IMR-90 (cell line): ENCODE results near the gene HHATL. TPM values are rescaled to one million over a fixed set of nuclear protein-coding genes. Genes with fewer than 3 reads are reported as not detected.
A peak's percentile ranks its signal among the peaks of the same experiment; 100 is the strongest.

Experiments used
- ATAC-seq: fragments of 200-7000 bp; cut with Tn5 transposase; 2 replicates; pipeline ENCODE4 v1.9.1; 2020; ENCODE audit warnings: low read depth, mild to moderate bottlenecking, moderate library complexity
- BruUV-seq: library from RNA; stranded (reverse); fragments of 400-500 nt; replicated peaks from 2 replicates; lab custom pipeline; 2021; lab: Mats Ljungman, UMichigan
- CTCF ChIA-PET: fragments of 300-600 bp; formaldehyde crosslinking; extraction: SDS; loops from one replicate; lab custom pipeline; 2021; ENCODE audit warnings: antibody characterized with exemption; lab: Yijun Ruan, JAX
- POLR2A ChIA-PET: fragments of 300-600 bp; sonication (Branson Sonifier 250); formaldehyde crosslinking; loops from one replicate; lab custom pipeline; 2022; ENCODE audit warnings: antibody characterized with exemption; ENCODE audit not compliant: unreplicated experiment; lab: Charles Lee
- DNase-seq: peaks from one replicate; pipeline ENCODE4 v3.0.0; 2013
- H2AFZ ChIP-seq: replicated peaks from 2 replicates; pipeline ENCODE3; 2013; ENCODE audit warnings: low read length, mild to moderate bottlenecking; ENCODE audit not compliant: poor library complexity
- H2AK5ac ChIP-seq: 2 replicates; pipeline ENCODE4 v1.6.1; 2013; ENCODE audit warnings: low read depth, low read length, inconsistent platforms
- H2AK9ac ChIP-seq: replicated peaks from 2 replicates; pipeline ENCODE3; 2013; ENCODE audit warnings: mild to moderate bottlenecking, low read depth, low read length, moderate library complexity; ENCODE audit not compliant: poor library complexity
- H2BK120ac ChIP-seq: 2 replicates; pipeline ENCODE4 v1.6.1; 2013; ENCODE audit warnings: low read depth, low read length, inconsistent platforms
- H2BK15ac ChIP-seq: 3 replicates; pipeline ENCODE4 v1.6.1; 2013; ENCODE audit warnings: low read depth, low read length, inconsistent platforms
- H2BK20ac ChIP-seq: 2 replicates; pipeline ENCODE4 v1.6.1; 2013; ENCODE audit warnings: low read depth, mild to moderate bottlenecking, inconsistent platforms, low read length, moderate library complexity
- H2BK5ac ChIP-seq: 2 replicates; pipeline ENCODE4 v1.6.1; 2013; ENCODE audit warnings: mild to moderate bottlenecking, low read depth, low read length, inconsistent platforms; ENCODE audit not compliant: poor library complexity, severe bottlenecking
- H3K14ac ChIP-seq: replicated peaks from 2 replicates; pipeline ENCODE4 v1.6.1; 2013; ENCODE audit warnings: low read depth, low read length, inconsistent platforms
- H3K18ac ChIP-seq: 2 replicates; pipeline ENCODE4 v1.6.1; 2013; ENCODE audit warnings: low read depth, low read length, control low read depth
- H3K23ac ChIP-seq: 2 replicates; pipeline ENCODE4 v1.6.1; 2013; ENCODE audit warnings: low read depth, low read length, inconsistent platforms
- H3K27ac ChIP-seq: 2 replicates; pipeline ENCODE4 v1.5.1; 2013; ENCODE audit warnings: mild to moderate bottlenecking, control low read depth, low read length; ENCODE audit not compliant: insufficient read depth
- H3K27me3 ChIP-seq: 2 replicates; pipeline ENCODE4 v1.6.1; 2013; ENCODE audit warnings: low read length; ENCODE audit not compliant: control insufficient read depth, insufficient read depth
- H3K36me3 ChIP-seq: 2 replicates; pipeline ENCODE4 v1.6.1; 2013; ENCODE audit warnings: low read length, mixed read lengths; ENCODE audit not compliant: control insufficient read depth, insufficient read depth
- H3K4ac ChIP-seq: 2 replicates; pipeline ENCODE4 v1.6.1; 2013; ENCODE audit warnings: low read depth, low read length, inconsistent platforms
- H3K4me1 ChIP-seq: 2 replicates; pipeline ENCODE4 v1.6.1; 2013; ENCODE audit warnings: low read length, mixed read lengths; ENCODE audit not compliant: control insufficient read depth, insufficient read depth
- H3K4me2 ChIP-seq: 2 replicates; pipeline ENCODE4 v1.6.1; 2013; ENCODE audit warnings: low read depth, mild to moderate bottlenecking, control low read depth, low read length, moderate library complexity
- H3K4me3 ChIP-seq: 2 replicates; pipeline ENCODE4 v1.5.1; 2013; ENCODE audit warnings: low read depth, mild to moderate bottlenecking, control low read depth, low read length, moderate library complexity; ENCODE audit not compliant: insufficient read depth
- H3K56ac ChIP-seq: 2 replicates; pipeline ENCODE4 v1.6.1; 2013; ENCODE audit warnings: low read length, inconsistent platforms; ENCODE audit not compliant: insufficient read depth; ENCODE audit errors: extremely low read depth
- H3K79me1 ChIP-seq, 2 experiments: 2 replicates each; pipeline ENCODE4 v1.6.1; 2013; ENCODE audit warnings: low read length in 2 of 2, inconsistent platforms in 1 of 2, low read depth in 1 of 2
- H3K9ac ChIP-seq: 2 replicates; pipeline ENCODE4 v1.6.1; 2013; ENCODE audit warnings: low read depth, low read length, control low read depth
- H3K9me1 ChIP-seq: 2 replicates; pipeline ENCODE4 v1.6.1; 2013; ENCODE audit warnings: low read length, inconsistent platforms; ENCODE audit not compliant: insufficient read depth
- H3K9me3 ChIP-seq: 2 replicates; pipeline ENCODE4 v1.6.1; 2013; ENCODE audit warnings: low read length; ENCODE audit not compliant: control insufficient read depth, insufficient read depth
- H4K20me1 ChIP-seq: 2 replicates; pipeline ENCODE4 v1.6.1; 2013; ENCODE audit warnings: low read length, inconsistent platforms; ENCODE audit not compliant: insufficient read depth
- H4K5ac ChIP-seq: 2 replicates; pipeline ENCODE4 v1.6.1; 2013; ENCODE audit warnings: mild to moderate bottlenecking, low read depth, low read length, control low read depth
- H4K8ac ChIP-seq, 2 experiments: 2 replicates each; pipeline ENCODE4 v1.6.1; 2013; ENCODE audit warnings: low read depth in 2 of 2, low read length in 2 of 2, control low read depth in 1 of 2, inconsistent platforms in 1 of 2
- H4K91ac ChIP-seq: 2 replicates; pipeline ENCODE4 v1.6.1; 2013; ENCODE audit warnings: low read depth, low read length, inconsistent platforms; ENCODE audit not compliant: insufficient read depth
- CHD1 ChIP-seq: IDR thresholded peaks from 2 replicates; pipeline ENCODE4 v1.6.1; 2012; ENCODE audit warnings: low read depth, low read length, improper control_type of control experiment
- CTCF ChIP-seq: conservative IDR thresholded peaks from 2 replicates; pipeline ENCODE4 v1.5.1; 2012; ENCODE audit warnings: mild to moderate bottlenecking, low read depth, low read length, improper control_type of control experiment
- MAFK ChIP-seq: IDR thresholded peaks from 2 replicates; pipeline ENCODE4 v1.6.1; 2012; ENCODE audit warnings: low read depth, low read length, improper control_type of control experiment
- MAZ ChIP-seq: IDR thresholded peaks from 2 replicates; pipeline ENCODE4 v1.6.1; 2012; ENCODE audit warnings: low read depth, mild to moderate bottlenecking, low read length, improper control_type of control experiment, moderate library complexity, borderline replicate concordance
- NFE2L2 ChIP-seq: fragments of 150-350 bp; IDR thresholded peaks from 2 replicates; pipeline ENCODE4 v1.6.1; 2016; ENCODE audit warnings: low read depth, mild to moderate bottlenecking, low read length
- POLR2A ChIP-seq: IDR thresholded peaks from 2 replicates; pipeline ENCODE4 v1.6.1; 2012; ENCODE audit warnings: mild to moderate bottlenecking, low read depth, low read length
- RAD21 ChIP-seq: IDR thresholded peaks from 2 replicates; pipeline ENCODE4 v1.6.1; 2012; ENCODE audit warnings: low read length, improper control_type of control experiment
- RFX5 ChIP-seq: IDR thresholded peaks from 2 replicates; pipeline ENCODE4 v1.8.0; 2012; ENCODE audit warnings: low read depth, mild to moderate bottlenecking, low read length, moderate library complexity
- WGBS, 2 experiments: methylation state at CpG; one replicate each; pipeline versions ENCODE4 v1.1.5 to v1.1.7; 2013; ENCODE audit warnings: missing lambda C conversion rate in 2 of 2; ENCODE audit not compliant: insufficient read length in 1 of 2; ENCODE audit errors: extremely low coverage in 2 of 2; 5-methylcytosine and 5-hydroxymethylcytosine counted together
- dilution Hi-C: fragments of 300-500 bp; cut with HindIII; formaldehyde crosslinking; loops from one replicate; pipeline ENCODE4 v1.14.3; 2018; ENCODE audit warnings: low sequenced_read_pairs; ENCODE audit not compliant: unreplicated experiment
- in situ Hi-C: fragments of 300-500 bp; cut with MboI; formaldehyde crosslinking; loops from 3 replicates; pipeline ENCODE4 v1.14.3; 2019; ENCODE audit warnings: low sequenced_read_pairs, inconsistent platforms, mixed read lengths
- intact Hi-C: fragments of 100-400 bp; cut with micrococcal nuclease; formaldehyde crosslinking; loops from 2 replicates; pipeline ENCODE4 v1.10.0; 2022
- polyA plus RNA-seq, 3 experiments: library from polyadenylated mRNA; depleted of rRNA; stranded (reverse); fragments of >200 nt; gene quantifications; 2 replicates each; pipeline ENCODE4 v1.2.3, GENCODE V29; 2012; ENCODE audit warnings: low replicate concordance in 1 of 3
- total RNA-seq: library from RNA; depleted of rRNA; stranded (reverse); fragments of >200 nt; gene quantifications from 2 replicates; pipeline ENCODE4 v1.2.3, GENCODE V29; 2012

The HHATL gene
- total and polyA plus RNA-seq, 2 of the 4 experiments (the other 2 are of a cell fraction) = not detected

GRCh38 chr3:42666577-42666998 lies 36.0 kb downstream of the HHATL start:
- Histone ChIP-seq H2BK120ac (no peak overlapping the region), H2BK15ac (no peak overlapping the region), H3K79me1 (0 out of 4 replicates have a peak, but pooled peaks cover 0 to under 1% of the 10 kb centered on the region in 2 experiments), H3K4me3 (no peak overlapping the region), H3K4me1 (no peaks in the 10 kb centered on the region; the same call in 1 of the 2 replicates), H3K14ac (no peak overlapping the region), H2BK20ac (no peak overlapping the region), H2AK5ac (peak overlapping the region; percentile 18; the same call in 1 of the 2 replicates), H3K27ac (no peak overlapping the region), H2BK5ac (no peak overlapping the region), H3K9me3 (peaks cover 3% of the 10 kb centered on the region), H4K20me1 (no peaks in the 10 kb centered on the region; the same call in 1 of the 2 replicates), H3K9me1 (peaks cover 3% of the 10 kb centered on the region; the same call in 1 of the 2 replicates), H3K4me2 (no peak overlapping the region), H3K9ac (no peak overlapping the region), H3K18ac (no peak overlapping the region), H3K56ac (no peak overlapping the region), H2AFZ (no peak overlapping the region), H3K23ac (no peak overlapping the region), H3K4ac (no peak overlapping the region), H2AK9ac (peak overlapping the region; percentile 73), H4K8ac (no peak overlapping the region), H3K36me3 (peaks cover 2% of the 10 kb centered on the region; the same call in 1 of the 2 replicates), H4K5ac (no peak overlapping the region), H3K27me3 (peaks cover 7% of the 10 kb centered on the region; the same call in 1 of the 2 replicates), H4K91ac (no peak overlapping the region)
- ATAC-seq (no peak), DNase-seq (no peak)
- ChIA-PET CTCF (no interaction called here), POLR2A (no interaction called here)
- in situ Hi-C loops = no loop called here
- BruUV-seq = no TSS peak
- WGBS, 2 experiments = 71% methylated on average over 1 of the region's 4 CpGs; no CpG with 5 or more reads in 1 of the 2 experiments
- intact Hi-C loops = no loop called here
- dilution Hi-C loops = no loop called here
- TF ChIP-seq CTCF (no peak), MAFK (no peak), RAD21 (no peak), POLR2A (no peak), NFE2L2 (no peak), CHD1 (no peak), MAZ (no peak), RFX5 (no peak)
